GM12891 (cell line): ENCODE results near the gene INHBC.

Experiments used
- POLR2A ChIP-seq: IDR thresholded peaks from 2 replicates; pipeline ENCODE4 v1.6.1; 2011; ENCODE audit warnings: low read depth, low read length, control low read depth
- POLR2AphosphoS5 ChIP-seq: IDR thresholded peaks from 2 replicates; pipeline ENCODE4 v1.6.1; 2011; ENCODE audit warnings: low read depth, low read length, control low read depth
- SPI1 ChIP-seq: IDR thresholded peaks from 2 replicates; pipeline ENCODE4 v1.6.1; 2011; ENCODE audit warnings: low read depth, low read length, control low read depth
- TAF1 ChIP-seq: IDR thresholded peaks from 2 replicates; pipeline ENCODE4 v1.6.1; 2011; ENCODE audit warnings: low read depth, low read length, control low read depth

DNA sequence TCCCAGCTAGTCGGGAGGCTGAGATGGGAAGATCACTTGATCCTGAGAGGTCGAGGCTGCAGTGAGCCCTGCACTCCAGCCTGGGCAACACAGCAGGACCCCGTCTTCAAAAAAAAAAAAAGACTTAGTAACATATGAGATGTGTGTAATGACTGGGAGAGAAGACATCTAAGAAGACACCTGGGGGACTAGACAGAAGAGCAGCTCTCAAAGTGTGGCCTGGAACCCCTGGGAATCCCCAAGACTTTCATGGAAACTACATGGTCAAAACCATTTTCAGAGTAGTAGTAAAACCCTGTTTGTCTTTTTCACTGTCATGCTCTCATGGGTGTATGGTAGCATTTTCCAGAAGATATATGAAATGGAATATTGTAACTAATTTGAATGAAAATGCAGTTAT is 49.0 kb upstream of the INHBC start:
- TF ChIP-seq POLR2A (no peak), TAF1 (no peak), POLR2AphosphoS5 (no peak), SPI1 (no peak)
